Transverse colon (tissue), 3 donors: ENCODE data around the gene UTP14C.

Experiments
- EP300 ChIP-seq: sonication (generic); formaldehyde crosslinking; IDR thresholded peaks from one replicate; pipeline ENCODE4 v1.6.1; 2017; ENCODE audit warnings: antibody characterized with exemption, low read depth
- TF ChIP-seq, protein P1 (sequence below), 5 experiments: fragments of 200-600 bp in 3 of 5; fragments of 450-650 bp in 2 of 5; sonication (generic) in 3 of 5; IDR thresholded peaks; 1 replicate in 2 of 5; 2 replicates in 3 of 5; pipeline ENCODE4 v1.5.1; 2016 to 2017; ENCODE audit warnings: antibody characterized with exemption in 5 of 5, inconsistent platforms in 3 of 5, mild to moderate bottlenecking in 2 of 5, moderate library complexity in 1 of 5

DNA sequence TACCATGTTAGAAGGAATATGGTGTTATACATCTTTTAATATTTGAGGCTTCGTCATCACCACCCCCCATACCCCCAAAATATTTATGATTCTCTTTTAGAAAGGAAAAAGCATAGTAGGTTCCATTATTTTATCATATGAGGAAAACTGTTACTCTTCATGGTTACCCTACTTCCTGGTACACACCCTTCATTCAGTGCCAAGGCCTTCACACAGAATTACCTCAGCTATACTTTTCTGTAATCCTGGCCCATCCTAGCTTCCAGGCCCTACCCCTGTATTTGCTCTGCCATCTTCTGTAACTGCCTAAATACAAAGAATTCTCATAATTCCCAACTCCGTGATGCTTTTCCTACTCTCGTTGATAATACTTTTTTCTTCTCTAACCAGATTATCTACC, 4.3 kb upstream of the UTP14C start:
- TF ChIP-seq, protein P1, sequence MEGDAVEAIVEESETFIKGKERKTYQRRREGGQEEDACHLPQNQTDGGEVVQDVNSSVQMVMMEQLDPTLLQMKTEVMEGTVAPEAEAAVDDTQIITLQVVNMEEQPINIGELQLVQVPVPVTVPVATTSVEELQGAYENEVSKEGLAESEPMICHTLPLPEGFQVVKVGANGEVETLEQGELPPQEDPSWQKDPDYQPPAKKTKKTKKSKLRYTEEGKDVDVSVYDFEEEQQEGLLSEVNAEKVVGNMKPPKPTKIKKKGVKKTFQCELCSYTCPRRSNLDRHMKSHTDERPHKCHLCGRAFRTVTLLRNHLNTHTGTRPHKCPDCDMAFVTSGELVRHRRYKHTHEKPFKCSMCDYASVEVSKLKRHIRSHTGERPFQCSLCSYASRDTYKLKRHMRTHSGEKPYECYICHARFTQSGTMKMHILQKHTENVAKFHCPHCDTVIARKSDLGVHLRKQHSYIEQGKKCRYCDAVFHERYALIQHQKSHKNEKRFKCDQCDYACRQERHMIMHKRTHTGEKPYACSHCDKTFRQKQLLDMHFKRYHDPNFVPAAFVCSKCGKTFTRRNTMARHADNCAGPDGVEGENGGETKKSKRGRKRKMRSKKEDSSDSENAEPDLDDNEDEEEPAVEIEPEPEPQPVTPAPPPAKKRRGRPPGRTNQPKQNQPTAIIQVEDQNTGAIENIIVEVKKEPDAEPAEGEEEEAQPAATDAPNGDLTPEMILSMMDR (IDR thresholded peaks at IDR 0.05): no peak
- TF ChIP-seq EP300: no peak
